ENCODE results near the gene FSHB.
"Not testable (repeated sequence)": the region's sequence is repeated elsewhere in the genome, so short reads cannot be mapped to it uniquely, and the experiment has no call there.

The FSHB gene

DNA sequence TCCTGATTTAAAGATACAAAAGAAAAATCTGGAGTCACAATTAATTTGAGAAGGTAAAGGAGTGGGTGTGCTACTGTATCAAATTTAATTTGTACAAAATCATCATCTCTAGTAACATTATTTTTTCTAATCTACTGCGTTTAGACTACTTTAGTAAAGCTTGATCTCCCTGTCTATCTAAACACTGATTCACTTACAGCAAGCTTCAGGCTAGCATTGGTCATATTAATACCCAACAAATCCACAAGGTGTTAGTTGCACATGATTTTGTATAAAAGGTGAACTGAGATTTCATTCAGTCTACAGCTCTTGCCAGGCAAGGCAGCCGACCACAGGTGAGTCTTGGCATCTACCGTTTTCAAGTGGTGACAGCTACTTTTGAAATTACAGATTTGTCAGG lies at the start of gene FSHB:
Gene FSHB, plus strand, starts transcription at position 301 of the 400 bp plus-strand sequence. CDS start 889 bp downstream, outside the sequence.
- no peak for DNase-seq (ENCODE audit: low spot score)

DNA sequence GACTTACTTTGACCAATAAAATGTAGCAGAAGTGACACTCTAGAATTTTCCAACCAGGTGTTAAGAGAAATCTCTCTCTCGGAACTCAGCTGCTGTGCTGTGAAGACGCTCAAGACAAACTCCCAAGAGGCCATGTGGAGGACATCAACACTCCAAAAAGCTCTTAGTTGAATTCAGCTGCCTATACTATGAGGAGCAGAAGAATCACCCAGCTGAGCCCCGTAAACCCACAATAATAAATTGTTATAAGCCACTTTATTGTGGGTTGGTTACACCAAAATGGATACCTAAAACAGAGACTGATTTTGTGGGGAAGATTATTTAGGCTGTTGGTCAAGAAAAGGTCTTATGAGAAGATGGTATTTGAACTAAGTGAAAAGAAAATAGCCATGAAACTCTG lies 44.1 kb upstream of the FSHB start:
- no peak for DNase-seq (ENCODE audit: low spot score)

DNA sequence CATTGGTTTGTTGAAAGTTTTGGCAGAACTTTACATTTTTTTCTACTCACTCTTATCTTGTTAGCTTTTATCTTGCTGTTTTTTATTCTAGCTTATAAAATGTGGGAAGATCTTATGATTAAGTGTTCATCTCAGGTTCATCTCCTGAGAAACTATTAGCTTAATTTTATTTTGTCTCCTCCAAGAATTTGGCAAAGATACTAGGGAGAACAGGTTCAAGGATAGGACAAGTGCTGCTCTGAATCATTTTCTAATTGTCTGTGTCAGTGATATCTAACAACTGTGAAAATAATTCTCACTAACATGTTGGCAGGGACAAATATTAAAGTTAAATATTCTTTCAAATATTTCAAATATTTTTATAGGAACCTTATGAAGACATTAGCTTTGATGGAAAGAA lies 38.2 kb upstream of the FSHB start:
- no peak for DNase-seq (ENCODE audit: low spot score)

DNA sequence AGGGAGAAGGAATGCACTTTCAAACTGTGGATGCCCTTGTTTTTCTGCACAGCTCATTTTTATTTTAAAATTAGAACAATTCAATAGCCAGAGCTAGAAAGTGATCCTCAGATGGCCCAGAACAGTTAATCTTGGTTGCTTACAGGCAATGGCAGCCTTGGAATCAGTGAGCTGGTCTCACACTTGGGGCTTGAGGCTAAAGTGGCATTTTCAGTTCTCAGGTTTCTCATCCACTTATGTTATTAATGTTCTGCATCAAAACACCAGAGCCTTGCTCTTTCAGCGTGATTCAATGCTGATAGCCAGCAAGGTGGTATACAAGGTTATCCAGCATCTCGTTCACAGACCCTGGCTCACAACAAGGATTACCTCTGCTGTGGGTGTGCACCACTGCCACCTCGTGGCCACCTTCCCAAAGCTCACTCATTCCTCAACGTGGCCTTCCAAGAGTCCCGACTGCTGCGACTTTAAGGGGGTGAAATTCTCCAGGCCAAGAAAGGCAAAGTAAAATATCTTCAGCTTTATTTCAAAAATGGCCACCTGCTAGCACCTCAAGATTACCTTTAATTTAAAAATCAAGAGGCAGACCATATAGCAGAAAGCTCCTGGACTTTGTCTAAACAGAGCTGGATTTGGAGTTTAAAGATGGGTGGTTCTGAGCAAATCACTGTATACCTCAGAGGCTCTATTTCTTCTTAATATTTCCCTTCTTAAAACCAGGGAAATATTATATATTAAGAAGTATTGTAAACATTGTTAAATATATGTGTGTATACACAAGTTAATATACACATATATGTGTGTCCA lies 34.2 kb upstream of the FSHB start:
- peak; percentile 49 for DNase-seq (ENCODE audit: low spot score)

DNA sequence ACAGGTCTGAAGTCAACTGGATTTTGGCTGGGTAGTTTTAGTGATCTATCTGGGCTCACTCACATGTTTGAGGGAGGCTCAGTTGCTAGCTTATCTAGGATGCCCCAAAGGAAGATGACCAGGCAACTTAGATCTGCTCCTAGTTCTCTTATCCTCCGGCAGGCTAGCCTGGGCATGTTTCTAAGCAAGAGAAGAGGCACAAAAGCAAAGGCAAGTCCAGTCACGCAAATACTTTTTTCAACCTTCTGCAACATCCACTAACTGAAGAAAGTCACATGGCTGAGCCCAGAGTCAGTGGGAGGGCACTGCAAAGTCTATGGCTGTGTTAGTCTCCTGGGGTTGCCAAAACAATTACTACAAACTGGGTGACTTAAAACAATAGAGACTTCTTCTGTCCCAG lies 32.9 kb upstream of the FSHB start:
- no peak for DNase-seq (ENCODE audit: low spot score)

DNA sequence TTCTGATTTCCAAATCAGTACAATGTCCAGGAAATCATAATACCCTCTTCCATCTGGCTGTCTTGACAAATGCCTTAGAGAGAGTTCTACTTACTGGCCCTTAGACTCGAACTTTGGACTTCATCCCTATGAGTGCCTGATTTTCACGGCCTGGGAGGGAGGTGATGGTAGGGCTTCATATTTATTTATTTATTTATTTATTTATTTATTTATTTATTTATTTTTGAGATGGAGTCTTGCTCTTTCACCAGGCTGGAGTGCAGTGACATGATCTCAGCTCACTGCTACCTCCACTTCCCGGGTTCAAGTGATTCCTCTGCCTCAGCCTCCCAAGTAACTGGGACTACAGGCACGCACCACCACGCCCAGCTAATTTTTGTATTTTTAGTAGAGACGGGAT lies 27.8 kb upstream of the FSHB start:
- DNase-seq (ENCODE audit: low spot score) = not testable (repeated sequence)

DNA sequence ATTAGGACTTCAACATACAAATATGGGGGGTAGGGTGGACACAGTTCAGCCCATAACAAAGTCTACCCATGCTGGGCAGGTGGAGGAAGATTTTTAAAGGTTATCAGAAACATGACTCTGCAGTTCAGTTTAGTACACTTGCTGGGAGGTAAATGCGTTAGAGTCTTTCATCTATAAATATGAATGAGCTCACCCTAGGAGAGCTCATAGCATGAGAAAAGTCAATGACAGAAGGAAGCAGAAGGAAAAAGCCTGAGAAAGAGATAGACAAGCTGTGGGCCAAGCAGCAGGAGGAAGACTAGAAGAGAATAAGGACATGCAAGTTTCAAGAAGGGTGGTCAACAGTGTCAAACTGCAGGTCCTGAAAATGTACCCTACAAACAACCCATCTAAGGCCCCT lies 27.0 kb upstream of the FSHB start:
- no peak for DNase-seq (ENCODE audit: low spot score)

DNA sequence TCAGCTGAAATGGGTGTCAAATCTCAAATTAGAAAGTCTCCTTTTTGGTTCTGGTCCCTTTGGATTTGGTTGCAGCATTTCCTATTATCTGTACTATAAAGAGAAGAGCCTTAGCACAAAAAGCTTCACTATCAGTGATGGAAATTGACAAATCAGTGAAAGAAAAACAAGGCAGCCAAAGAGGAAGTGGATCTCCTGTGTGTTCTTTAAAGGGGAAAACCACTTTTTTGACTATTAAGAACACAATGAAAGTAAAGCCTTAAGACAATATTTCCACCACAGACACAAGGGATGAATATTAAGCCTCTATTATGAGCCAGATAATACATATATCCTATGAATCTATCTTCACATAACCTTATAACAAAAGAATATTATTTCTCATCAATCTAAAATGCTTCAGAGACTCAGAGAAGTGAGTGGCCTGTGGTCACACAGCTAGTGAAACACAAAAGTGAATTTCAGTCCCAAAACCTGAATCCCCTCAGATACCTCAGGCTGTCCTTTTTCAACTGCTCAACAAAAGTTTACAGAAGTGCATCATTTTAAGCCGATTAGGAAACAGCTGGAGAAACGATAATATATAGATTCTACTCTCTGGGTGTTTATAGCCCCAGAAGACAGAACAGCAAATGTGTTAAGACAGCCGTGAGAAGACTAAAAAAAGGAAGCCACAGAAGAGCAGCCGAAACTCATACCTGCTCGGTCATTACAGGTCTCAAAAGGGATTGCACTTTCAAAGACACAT lies 24.4 kb upstream of the FSHB start:
- DNase-seq (ENCODE audit: low spot score) = no peak

DNA sequence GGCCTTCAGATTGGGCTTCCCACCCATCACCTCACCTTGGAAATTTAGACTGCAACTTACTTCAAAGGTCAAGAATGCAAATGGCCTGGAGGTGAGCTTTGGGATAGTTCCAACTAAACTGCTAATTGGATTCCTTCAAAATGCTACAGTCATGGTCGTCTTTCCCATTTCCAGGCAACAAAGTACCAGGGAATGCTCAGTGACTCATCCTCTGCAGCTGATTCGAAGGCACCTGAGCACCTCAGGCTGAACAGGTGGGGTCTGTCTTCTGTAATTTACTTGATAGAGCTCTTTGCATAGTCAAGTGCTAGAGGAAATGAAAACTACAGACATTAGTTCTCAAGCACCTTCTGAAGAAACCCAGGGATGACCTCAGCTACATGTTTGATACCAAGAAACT lies 20.5 kb upstream of the FSHB start:
- DNase-seq (ENCODE audit: low spot score) = no peak

DNA sequence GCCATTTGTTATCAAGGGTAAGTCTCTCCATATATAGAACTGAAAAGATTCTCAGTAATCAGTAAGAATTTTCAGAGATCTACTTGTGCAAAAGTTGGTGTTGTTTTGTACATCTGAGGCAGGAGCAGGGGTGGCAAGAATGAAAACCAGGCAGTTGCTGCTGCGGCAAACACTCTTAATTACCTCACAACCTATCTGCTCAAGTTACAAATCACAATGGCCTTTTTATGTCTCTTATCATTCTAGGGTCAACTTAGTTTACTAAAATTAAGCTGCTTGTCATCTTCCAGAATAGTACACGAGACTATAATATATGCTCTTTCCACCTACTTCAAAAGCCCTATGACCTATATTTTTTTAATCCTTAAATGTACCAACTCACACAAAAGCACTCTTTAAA lies 14.3 kb upstream of the FSHB start:
- DNase-seq (ENCODE audit: low spot score) = no peak

DNA sequence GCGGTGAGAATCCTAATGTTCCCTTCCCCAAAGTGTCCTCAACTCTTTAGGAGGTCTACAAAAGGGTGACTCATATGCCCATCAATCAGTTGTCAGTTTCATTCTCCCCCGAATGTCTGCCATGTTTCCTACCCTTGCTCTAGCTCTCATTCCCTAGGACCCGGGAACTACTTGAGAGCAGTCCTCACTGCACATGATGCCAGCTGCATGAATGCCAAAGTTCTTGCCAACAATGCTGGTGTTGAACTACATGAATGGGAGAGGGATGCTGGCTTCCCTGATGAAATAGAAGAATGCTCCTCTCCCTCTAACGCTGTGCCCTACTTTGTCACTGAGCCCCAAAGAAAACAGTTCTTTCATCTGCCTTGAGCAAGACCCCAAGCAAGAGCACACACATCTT lies 12.5 kb upstream of the FSHB start:
- DNase-seq (ENCODE audit: low spot score) = no peak

DNA sequence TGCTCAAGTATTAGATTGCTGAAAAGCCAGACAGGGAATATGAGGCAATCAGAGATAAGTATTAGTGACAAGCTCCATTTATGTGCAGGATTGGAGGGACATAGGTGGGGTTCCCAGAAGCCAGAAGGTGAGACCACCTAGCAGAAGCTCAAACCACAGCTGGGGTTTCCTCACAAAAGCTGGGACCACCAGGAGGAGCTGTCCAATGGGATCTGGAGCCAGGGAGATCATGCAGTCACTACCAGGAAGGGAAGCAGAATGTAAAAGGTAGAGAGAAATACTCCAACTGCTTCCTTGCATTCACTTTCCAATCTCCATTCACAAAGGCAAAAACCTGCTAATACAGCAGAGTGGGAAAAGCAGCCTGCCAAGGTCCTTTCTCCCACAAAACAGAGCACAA lies 5.2 kb upstream of the FSHB start:
- DNase-seq (ENCODE audit: low spot score) = no peak

DNA sequence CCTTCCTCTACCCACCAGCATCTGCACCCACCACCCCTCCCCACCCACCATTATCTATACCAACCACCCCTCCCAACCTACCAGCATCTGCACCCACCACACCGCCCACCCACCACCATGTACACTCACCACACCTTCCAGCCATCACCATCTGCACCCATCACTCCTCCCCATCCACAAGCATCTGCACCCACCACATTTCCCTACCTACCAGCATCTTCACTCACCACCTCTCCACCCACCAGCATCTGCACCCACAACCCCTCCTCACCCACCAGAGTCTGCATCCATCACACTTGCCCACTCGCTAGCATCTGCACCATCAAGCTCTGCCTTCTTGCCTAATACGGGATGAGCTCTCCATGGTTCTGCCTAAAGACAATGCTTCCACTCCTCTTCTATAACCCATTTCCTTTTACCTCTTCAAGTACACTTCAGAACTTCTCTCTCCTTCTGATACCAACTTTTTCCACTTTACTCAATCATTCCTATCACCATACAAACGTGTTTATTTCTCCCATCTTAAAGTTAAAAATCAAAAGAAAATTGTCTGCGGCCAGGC lies 2.4 kb upstream of the FSHB start:
- no peak for DNase-seq (ENCODE audit: low spot score)

DNA sequence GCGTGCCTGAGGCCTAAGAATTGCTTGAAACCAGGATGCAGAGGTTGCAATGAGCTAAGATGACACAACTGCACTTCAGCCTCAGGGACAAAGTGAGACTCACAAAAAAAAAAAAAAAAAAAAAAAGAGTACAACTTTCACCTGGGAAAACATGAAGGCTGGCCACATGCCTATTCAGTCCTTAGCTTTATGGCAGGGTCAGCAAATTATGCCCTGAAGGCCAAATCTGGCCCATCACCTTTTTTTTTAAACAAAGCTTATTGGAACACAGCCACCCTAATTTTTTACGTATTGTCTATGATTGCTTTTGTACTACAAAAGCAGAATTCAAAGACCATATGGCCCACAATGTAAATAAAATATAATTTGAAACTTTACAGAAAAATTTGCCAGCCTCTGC lies 8.2 kb downstream of the FSHB start:
- DNase-seq (ENCODE audit: low spot score) = no peak

DNA sequence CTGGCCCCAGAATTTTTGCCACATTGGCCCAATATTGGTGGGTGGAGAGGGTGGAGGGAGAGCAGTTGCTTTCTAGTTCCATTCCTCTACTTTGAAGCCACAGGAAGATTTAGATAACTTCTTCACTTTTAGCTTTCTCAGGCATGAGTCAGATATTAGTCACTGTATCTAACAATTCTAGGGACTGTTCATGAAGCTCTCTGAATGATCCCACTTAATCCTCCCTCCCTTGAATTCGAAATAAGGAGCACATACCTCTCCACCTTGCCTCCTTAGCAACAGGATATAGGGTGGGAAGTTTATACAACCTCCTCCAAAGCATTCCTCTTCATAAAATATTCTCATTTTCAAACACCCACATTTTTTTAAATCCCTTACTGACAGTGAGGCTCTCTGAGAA lies 13.5 kb downstream of the FSHB start:
- peak; percentile 71 for DNase-seq (ENCODE audit: low spot score)

DNA sequence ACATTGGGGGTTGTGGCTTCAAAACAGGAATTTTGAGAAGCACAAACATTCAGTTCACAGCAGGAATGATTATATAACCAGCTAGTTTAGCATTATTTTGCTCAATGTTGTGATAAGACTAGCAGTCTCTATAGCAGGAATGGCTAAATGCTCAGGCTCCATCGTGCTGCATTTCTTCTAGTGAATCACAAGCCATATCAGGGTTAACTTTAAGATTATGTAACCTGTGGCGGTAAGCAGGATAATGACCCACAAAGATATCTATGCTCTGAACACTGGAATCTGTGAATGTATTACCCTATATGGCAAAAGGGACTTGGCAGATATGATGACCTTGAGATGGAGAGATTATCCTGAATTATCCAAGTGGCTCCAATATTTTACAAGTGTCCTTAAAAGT lies 14.8 kb downstream of the FSHB start:
- no peak for DNase-seq (ENCODE audit: low spot score)

DNA sequence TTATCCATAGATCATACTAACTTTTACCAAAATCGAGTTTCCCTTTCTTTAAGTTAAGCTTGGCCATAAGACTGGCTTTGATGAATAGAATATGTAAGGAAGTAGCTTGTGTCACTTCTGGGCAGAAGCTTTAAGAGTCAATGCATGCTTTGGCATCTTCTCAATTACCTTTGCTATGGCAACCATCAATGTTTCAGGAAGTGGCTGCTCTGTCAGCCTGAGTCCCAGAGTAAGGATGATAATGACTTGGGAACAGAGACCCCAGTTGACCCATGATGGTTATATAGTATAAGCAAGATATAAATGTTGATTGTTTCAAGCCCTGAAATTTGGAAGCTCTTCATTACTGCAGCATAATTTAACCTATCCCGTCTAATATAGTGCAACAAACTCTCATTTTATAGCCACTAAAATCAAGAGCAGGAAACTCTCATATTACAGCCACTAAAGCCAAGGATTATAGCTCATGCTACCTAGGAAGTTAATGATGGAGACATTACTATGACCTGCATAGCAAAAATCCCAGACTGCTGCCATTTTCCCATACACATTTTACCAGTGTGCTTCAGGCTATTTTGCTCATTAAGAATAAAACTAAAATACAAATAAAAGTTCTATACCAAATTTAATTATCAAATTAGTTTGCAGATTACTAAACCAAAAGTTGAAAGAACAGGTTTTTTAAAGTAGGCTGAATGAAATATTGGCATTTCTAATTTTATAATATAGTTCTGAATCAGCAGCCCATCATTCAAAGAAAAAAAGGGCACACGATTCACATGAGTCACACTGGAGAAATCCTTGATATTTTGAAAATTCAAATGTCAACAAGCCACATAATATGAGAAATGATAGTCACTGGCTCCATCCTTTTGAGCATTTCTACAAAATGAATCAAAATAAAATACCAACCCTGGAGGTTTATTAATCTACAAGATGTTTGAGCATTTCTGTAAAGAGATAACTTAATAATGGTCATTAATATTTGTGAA lies 23.8 kb downstream of the FSHB start:
- DNase-seq (ENCODE audit: low spot score) = peak; percentile 13

DNA sequence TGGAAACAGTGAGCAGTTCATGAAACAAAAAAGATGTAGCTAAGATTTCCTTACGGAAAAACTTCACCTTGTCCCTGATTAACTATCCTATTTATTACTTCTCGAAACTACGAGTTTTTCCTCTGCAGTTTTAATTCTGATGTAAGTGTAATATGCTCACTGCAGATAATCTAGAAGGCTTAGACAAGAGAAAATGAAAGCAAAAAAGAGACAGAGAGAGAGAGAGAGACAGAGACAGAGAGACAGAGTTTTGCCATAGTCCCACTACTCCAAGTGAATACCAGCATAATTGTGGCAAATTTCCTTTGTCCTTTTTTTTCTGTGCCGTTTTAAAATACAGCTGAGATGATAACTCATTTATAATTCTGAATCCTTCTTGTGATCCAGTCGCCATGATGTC lies 24.8 kb downstream of the FSHB start:
- DNase-seq (ENCODE audit: low spot score) = no peak

DNA sequence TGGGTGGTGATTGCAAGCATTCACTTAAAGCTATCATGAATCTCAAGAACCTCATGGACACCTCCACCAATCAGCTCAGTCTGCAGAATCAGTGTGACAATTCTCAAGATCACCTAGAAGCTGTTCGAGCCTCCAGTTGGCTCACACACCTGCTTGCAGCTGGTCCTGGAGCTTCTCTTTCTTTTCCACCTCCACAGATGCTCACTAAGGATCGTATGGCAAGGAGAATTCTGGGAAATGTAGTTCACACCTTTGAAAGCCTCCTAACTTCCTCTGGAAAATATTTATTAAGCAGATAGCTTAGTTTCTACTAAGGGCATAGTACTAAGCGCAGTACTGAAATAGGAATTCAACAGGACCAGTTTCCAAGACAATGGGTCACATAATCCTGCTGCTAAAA lies 26.2 kb downstream of the FSHB start:
- no peak for DNase-seq (ENCODE audit: low spot score)

DNA sequence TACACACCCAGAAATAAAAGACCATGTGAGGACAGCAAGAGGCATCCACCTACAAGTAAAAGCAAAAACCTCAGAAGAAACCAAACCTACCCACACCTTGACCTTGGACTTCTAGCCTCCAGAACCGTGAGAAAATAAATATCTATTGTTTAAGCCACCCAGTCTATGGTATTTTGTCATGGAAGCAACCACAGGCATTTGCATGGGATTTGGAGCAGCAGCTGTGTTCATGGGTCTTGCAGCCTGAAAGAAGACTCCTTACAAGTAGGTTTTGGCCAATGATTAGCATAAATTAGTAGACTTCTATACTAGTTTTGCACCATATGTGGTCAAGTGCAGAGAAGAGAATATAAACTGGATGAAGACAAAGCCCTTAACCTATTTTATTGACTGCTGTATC lies 27.9 kb downstream of the FSHB start:
- DNase-seq (ENCODE audit: low spot score) = no peak

DNA sequence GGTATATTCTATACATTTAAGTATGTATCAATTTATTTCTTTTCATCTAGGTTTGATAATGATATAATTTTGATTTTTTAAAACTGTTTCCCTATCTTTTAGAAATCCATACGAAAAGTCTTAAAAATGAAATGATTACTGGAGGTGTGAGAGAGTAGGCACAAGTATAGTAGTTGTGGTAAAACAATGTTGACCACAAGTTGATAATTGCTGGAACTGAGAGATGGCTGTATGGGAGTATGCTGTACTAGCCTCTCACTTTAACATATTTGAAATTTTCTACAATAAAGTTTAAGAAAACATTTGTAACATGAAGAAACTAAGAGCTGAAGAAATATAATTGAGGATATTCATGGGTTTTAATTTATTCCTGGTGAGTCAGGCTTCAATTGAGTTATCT lies 30.0 kb downstream of the FSHB start:
- DNase-seq (ENCODE audit: low spot score) = no peak

DNA sequence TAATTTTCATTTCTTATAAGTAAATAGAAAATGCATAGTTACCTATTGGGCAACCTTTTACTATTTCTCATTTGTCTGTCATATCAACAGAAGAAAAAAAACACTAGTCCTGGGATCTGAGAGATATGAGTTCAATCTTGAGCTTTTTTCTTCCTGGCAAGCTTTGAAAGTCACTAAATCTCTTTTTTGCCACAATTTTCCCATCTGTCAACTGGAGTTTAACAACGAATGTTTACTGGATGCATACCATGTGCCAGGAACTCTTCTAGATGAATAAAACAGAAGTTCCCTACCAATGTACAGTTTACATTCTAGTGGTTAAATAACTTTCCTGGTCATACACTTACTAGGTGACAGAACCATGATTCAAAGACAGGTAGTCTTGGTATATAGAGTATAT lies 31.0 kb downstream of the FSHB start:
- DNase-seq (ENCODE audit: low spot score) = no peak

Data from putamen (tissue), 1 donor.